CD14-positive monocyte (primary cell): ENCODE measurements around the gene POLR3A. TPM values are rescaled to one million over a fixed set of nuclear protein-coding genes. Genes with fewer than 3 reads are reported as not detected.

Source experiments
- DNase-seq, 3 donors: peaks; one replicate each; pipeline ENCODE4 v3.0.0-alpha.2; 2011 to 2022
- H2AFZ ChIP-seq: 2 replicates; pipeline ENCODE4 v1.6.0; 2012; ENCODE audit warnings: mild to moderate bottlenecking, low read depth, low read length, inconsistent platforms; ENCODE audit not compliant: insufficient read depth, poor library complexity, severe bottlenecking
- H3K27ac ChIP-seq, 2 donors: 1 replicate in 1 of 2; 2 replicates in 1 of 2; pipeline ENCODE4 v1.5.1; 2012 to 2013; ENCODE audit warnings: low read length in 2 of 2, control low read depth in 1 of 2, inconsistent platforms in 1 of 2, low read depth in 1 of 2, mild to moderate bottlenecking in 1 of 2
- H3K27me3 ChIP-seq, 2 donors: one replicate each; pipeline versions ENCODE4 v1.6.0 to v1.6.1; 2011 to 2013; ENCODE audit warnings: low read length in 2 of 2; ENCODE audit not compliant: control insufficient read depth in 2 of 2, insufficient read depth in 2 of 2
- H3K36me3 ChIP-seq, 2 donors: replicated peaks in 1 of 2; 1 replicate in 1 of 2; 2 replicates in 1 of 2; pipeline versions ENCODE4 v1.5.1 to v1.6.1; 2012 to 2013; ENCODE audit warnings: low read length in 2 of 2, control low read depth in 1 of 2, inconsistent platforms in 1 of 2, mild to moderate bottlenecking in 1 of 2; ENCODE audit not compliant: insufficient read depth in 2 of 2, control insufficient read depth in 1 of 2
- H3K4me1 ChIP-seq, 2 donors: 1 replicate in 1 of 2; 2 replicates in 1 of 2; pipeline versions ENCODE4 v1.5.1 to v1.6.1; 2012 to 2013; ENCODE audit warnings: low read length in 2 of 2, control low read depth in 1 of 2, inconsistent platforms in 1 of 2, mild to moderate bottlenecking in 1 of 2, moderate library complexity in 1 of 2; ENCODE audit not compliant: insufficient read depth in 2 of 2, control insufficient read depth in 1 of 2
- H3K4me2 ChIP-seq: replicated peaks from 2 replicates; pipeline ENCODE3; 2012; ENCODE audit warnings: low read length, moderate library complexity, mild to moderate bottlenecking; ENCODE audit not compliant: poor library complexity, severe bottlenecking; ENCODE audit errors: extremely low read depth
- H3K4me3 ChIP-seq, 3 experiments: fragments of 200-600 bp in 1 of 3; sonication (generic) in 1 of 3; replicated peaks in 1 of 3; 1 replicate in 2 of 3; 2 replicates in 1 of 3; pipeline ENCODE4 v1.5.1; 2011 to 2013; ENCODE audit warnings: low read length in 3 of 3, mild to moderate bottlenecking in 3 of 3, control low read depth in 2 of 3, low read depth in 2 of 3, inconsistent platforms in 1 of 3, moderate library complexity in 1 of 3
- H3K79me2 ChIP-seq: 2 replicates; pipeline ENCODE4 v1.6.0; 2012; ENCODE audit warnings: mild to moderate bottlenecking, control low read depth, inconsistent platforms, low read length, moderate library complexity; ENCODE audit not compliant: insufficient read depth
- H3K9ac ChIP-seq: 2 replicates; pipeline ENCODE4 v1.6.0; 2017; ENCODE audit warnings: low read length, mild to moderate bottlenecking; ENCODE audit not compliant: insufficient read depth, poor library complexity, severe bottlenecking
- H3K9me3 ChIP-seq, 2 donors: replicated peaks in 1 of 2; 1 replicate in 1 of 2; 2 replicates in 1 of 2; pipeline versions ENCODE4 v1.5.1 to v1.6.1; 2012 to 2013; ENCODE audit warnings: low read length in 2 of 2, control low read depth in 1 of 2; ENCODE audit not compliant: control insufficient read depth in 1 of 2, insufficient read depth in 1 of 2
- H4K20me1 ChIP-seq: 2 replicates; pipeline ENCODE4 v1.6.0; 2012; ENCODE audit warnings: mild to moderate bottlenecking, low read length, control low read depth, moderate library complexity; ENCODE audit not compliant: insufficient read depth
- H3K27ac Mint-ChIP-seq, 7 donors: one replicate each; pipeline ENCODE4 v1.8.0; 2020; ENCODE audit warnings: mild to moderate bottlenecking in 7 of 7, mixed read lengths in 7 of 7, moderate library complexity in 6 of 7, inconsistent platforms in 2 of 7
- H3K27me3 Mint-ChIP-seq, 3 donors: one replicate each; pipeline ENCODE4 v1.8.0; 2021 to 2022; ENCODE audit warnings: low read depth in 3 of 3, mild to moderate bottlenecking in 3 of 3, mixed read lengths in 3 of 3, moderate library complexity in 3 of 3, inconsistent platforms in 1 of 3
- H3K36me3 Mint-ChIP-seq, 2 donors: one replicate each; pipeline ENCODE4 v1.8.0; 2020; ENCODE audit warnings: mixed read lengths in 2 of 2, inconsistent platforms in 1 of 2, mild to moderate bottlenecking in 1 of 2
- H3K4me1 Mint-ChIP-seq: one replicate; pipeline ENCODE4 v1.8.0; 2020; ENCODE audit warnings: mild to moderate bottlenecking, mixed read lengths
- H3K4me3 Mint-ChIP-seq, 2 donors: one replicate each; pipeline ENCODE4 v1.8.0; 2020; ENCODE audit warnings: mild to moderate bottlenecking in 2 of 2, mixed read lengths in 2 of 2, moderate library complexity in 1 of 2
- H3K9me3 Mint-ChIP-seq, 7 donors: one replicate each; pipeline ENCODE4 v1.8.0; 2020 to 2022; ENCODE audit warnings: mixed read lengths in 7 of 7, mild to moderate bottlenecking in 6 of 7, moderate library complexity in 6 of 7, inconsistent platforms in 2 of 7
- CTCF ChIP-seq: fragments of 200-600 bp; IDR thresholded peaks from one replicate; pipeline ENCODE4 v1.8.0; 2022; ENCODE audit warnings: antibody characterized with exemption, mild to moderate bottlenecking
- WGBS: methylation state at CpG from one replicate; pipeline ENCODE4 v1.1.5; 2013; ENCODE audit warnings: missing lambda C conversion rate; ENCODE audit not compliant: insufficient coverage; 5-methylcytosine and 5-hydroxymethylcytosine counted together
- intact Hi-C, 2 donors: fragments of 100-400 bp; cut with micrococcal nuclease; formaldehyde crosslinking; loops; one replicate each; pipeline versions ENCODE4 v1.15.0 to v1.15.1; 2023
- polyA plus RNA-seq, 3 donors: library from polyadenylated mRNA; depleted of rRNA in 1 of 3; unstranded in 2 of 3; stranded (reverse) in 1 of 3; fragments of 300-500 nt in 2 of 3; fragments of >200 nt in 1 of 3; fragmentation: Illumina TruSeq in 2 of 3; gene quantifications; 1 replicate in 2 of 3; 2 replicates in 1 of 3; pipeline ENCODE4 v1.2.3, GENCODE V29; 2012 to 2021

The POLR3A gene
- polyA plus RNA-seq, 3 donors = 2.7 to 5.2 (median 4.7) TPM

- Histone ChIP-seq H3K79me2 (no peaks in the 10 kb centered on the region), H3K36me3 (no peaks in the 10 kb centered on the region), H3K27ac (no peak overlapping the region), H3K9me3 (no peaks in the 10 kb centered on the region), H2AFZ (no peak overlapping the region), H3K4me3 (no peak overlapping the region), H3K4me1 (peaks cover 0 to 5% of the 10 kb centered on the region in 2 donors), H4K20me1 (no peaks in the 10 kb centered on the region), H3K9ac (no peak overlapping the region), H3K4me2 (no peak overlapping the region), H3K27me3 (no peaks in the 10 kb centered on the region)
- Mint-ChIP-seq H3K36me3 (no peaks in the 10 kb centered on the region), H3K27ac (no peak overlapping the region), H3K27me3 (peaks cover 1 to 4% (median 3%) of the 10 kb centered on the region in 3 donors), H3K4me3 (no peak overlapping the region), H3K4me1 (no peaks in the 10 kb centered on the region), H3K9me3 (no peaks in the 10 kb centered on the region)
- no peak for TF ChIP-seq CTCF
- no peak for DNase-seq
- WGBS = 20% methylated on average over 1 of the region's 3 CpGs
- intact Hi-C loops = no loop called here
Measured at GRCh38 chr10:77940627-77941026, 88.7 kb downstream of the POLR3A start.

GRCh38 chr10:77940225-77940624, 89.1 kb downstream of the POLR3A start:
- Histone ChIP-seq H4K20me1 (no peaks in the 10 kb centered on the region), H3K79me2 (no peaks in the 10 kb centered on the region), H3K4me1 (peaks cover 0 to 5% of the 10 kb centered on the region in 2 donors), H3K27me3 (no peaks in the 10 kb centered on the region), H3K27ac (no peak overlapping the region), H3K4me2 (no peak overlapping the region), H3K4me3 (no peak overlapping the region), H2AFZ (no peak overlapping the region), H3K9ac (no peak overlapping the region), H3K36me3 (no peaks in the 10 kb centered on the region), H3K9me3 (no peaks in the 10 kb centered on the region)
- H3K4me3 Mint-ChIP-seq = no peak overlapping the region
- DNase-seq = no peak
- intact Hi-C loops = no loop called here
- peaks cover 1 to 4% (median 3%) of the 10 kb centered on the region in 3 donors for H3K27me3 Mint-ChIP-seq
- H3K27ac Mint-ChIP-seq = no peak overlapping the region
- H3K4me1 Mint-ChIP-seq = no peaks in the 10 kb centered on the region
- H3K36me3 Mint-ChIP-seq = no peaks in the 10 kb centered on the region
- TF ChIP-seq CTCF = no peak
- WGBS = no CpG with 5 or more reads among the region's 2 CpGs
- no peaks in the 10 kb centered on the region for H3K9me3 Mint-ChIP-seq
